HG03097 (cell line): ENCODE measurements around the gene DUSP16.
"Not testable (repeated sequence)": the region's sequence is repeated elsewhere in the genome, so short reads cannot be mapped to it uniquely, and the experiment has no call there.

ENCODE experiments used
- ATAC-seq: cut with Tn5 transposase; IDR thresholded peaks from one replicate; pipeline ENCODE4 v1.9.1; 2021; ENCODE audit not compliant: unreplicated experiment, low FRiP score

DUSP16 gene

DNA sequence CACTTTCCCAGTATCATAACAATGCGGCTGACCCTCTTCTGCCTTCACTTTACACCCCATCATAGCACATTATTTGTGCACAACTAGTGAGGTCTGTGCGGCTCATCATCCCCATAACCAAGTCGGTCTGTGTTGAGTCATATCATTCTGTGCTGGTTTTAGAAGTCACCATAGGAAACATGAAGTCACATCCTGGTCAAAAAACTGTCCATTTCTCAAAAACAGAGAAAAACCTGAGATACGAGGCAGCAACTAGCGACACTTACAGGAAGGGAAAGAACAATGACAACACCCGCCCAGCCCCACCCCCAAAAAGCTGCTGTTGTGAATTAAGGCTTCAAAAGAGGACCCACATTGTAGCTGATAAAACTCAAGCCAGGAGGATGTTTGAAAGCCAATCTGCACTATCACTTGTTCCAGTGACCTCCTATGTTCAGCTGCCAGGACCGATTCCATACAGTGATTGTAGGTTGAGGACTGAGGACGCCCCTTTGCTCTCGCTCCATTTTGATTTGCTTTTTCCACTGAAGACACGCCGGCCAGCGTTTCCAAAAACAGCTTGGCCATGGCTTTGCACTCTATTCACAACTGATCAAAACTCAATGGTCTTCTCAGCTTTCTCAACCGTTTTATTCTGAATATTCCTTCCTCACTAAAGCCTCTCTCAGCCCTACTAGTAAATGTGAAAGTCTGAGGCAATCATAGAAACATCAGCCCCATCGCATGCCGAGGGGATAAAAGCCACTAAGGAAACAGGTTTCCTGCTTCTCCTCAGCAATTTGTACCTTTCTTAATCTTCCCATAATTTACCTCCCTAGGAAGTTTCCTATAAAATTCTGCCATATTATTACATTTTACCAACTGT, 87.5 kb downstream of the DUSP16 start:
- ATAC-seq: peak; percentile 80

DNA sequence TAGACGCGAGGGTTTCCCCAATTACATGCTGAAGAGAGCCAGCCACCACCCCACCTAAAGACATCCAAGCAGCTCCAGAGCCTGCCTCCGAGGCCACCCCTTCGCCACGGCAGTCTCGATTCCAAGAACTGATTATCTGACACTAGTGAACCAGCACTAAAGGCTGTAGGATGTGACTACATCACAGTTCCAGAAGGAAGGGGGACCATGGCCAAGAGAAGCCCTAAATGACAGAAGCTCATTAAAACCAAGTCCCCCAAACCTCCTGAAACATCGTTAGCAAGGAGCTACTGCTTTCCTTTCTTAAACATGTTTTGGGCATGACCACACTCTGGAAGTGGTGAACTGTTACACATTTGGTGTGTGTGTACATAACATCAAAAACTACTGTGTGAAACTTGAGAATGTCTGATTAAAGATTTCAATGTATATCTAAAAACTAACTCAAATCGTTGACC, 88.2 kb downstream of the DUSP16 start:
- ATAC-seq: peak; percentile 13

DNA sequence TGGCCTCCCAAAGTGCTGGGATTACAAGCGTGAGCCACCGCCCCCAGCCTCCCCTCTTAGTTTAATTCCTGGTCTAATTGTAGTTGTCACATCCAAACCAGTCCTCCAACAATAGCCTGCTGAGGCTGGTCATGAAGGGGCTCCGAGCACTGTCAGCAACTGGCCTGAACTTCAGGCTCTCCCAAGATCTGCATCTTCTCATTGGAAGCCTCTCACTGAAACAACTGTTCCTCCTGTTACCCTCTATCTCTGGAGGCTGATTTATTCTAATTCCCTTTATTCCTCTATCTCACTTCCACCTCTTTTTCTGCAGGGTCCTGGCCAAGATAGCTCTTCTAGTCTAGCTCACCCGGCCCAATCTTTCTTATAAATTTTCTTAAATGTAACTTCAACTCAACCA, 89.4 kb downstream of the DUSP16 start:
- ATAC-seq: no peak

DNA sequence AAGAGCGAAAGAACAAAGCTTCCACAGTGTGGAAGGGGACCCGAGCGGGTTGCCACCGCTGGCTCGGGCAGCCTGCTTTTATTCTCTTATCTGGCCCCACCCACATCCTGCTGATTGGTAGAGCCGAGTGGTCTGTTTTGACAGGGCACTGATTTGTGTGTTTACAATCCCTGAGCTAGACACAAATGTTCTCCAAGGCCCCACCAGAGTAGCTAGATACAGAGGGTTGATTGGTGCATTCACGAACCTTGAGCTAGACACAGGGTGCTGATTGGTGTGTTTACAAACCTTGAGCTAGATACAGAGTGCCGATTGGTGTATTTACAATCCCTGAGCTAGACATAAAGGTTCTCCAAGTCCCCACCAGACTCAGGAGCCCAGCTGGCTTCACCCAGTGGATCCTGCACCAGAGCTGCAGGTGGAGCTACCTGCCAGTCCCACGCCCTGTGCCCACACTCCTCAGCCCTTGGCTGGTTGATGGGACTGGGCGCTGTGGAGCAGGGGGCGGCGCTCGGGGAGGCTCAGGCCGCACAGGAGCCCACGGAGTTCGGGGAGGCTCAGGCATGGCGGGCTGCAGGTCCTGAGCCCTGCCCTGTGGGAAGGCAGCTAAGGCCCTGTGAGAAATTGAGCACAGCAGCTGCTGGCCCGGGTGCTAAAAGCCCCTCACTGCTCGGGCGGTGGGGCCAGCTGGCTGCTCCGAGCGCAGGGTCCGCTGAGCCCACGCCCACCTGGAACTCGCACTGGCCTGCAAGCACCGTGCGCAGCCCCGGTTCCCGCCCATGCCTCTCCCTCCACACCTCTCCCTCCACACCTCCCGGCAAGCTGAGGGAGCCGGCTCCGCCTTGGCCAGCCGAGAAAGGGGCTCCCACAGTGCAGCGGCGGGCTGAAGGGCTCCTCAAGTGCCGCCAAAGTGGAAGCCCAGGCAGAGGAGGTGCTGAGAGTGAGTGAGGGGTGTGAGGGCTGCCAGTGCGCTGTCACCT, 90.4 kb downstream of the DUSP16 start:
- not testable (repeated sequence) for ATAC-seq

DNA sequence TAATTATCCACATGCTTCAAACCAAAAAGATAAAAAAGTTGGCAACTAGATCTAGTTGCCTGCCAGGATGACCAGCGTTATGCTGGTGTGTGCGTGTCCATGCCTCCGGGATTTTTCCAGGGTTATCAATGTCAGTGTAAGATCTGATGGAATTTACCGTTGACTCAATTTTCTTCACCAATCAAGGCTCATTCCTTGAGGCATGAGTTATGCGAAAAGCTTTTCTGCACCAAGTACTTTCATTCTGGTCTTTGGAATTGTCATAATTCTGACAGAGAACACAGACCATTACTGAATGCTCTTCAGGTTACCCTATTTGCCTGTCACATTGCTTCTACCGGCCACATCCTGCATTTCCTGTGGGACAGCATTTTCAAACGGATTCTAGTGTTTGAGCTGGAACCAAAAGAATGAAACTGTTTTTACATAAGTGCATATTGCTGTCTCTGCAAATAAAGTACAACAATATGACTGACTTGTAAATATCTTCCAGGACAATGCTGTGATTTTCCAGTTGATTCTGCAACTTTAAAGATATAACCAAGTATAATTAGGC, 91.8 kb downstream of the DUSP16 start:
- ATAC-seq: no peak

DNA sequence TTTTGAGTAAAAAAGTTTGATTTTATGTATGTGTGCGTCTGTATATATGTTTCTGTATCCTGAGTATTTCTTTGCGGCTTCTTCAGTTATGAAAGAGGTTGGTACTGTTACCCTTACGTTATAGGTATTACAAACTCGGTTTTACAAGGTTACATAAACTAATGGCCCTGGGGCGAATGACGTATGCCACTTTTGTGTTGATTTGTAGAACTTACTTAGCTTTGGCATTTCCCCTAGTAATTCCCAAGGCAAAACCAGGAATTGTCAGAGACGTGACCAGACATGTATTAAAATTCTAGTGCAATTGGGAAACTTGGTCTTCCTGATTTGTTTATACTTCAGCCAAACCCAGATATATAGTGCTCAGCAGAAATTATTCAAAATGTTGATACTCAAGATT, 93.3 kb downstream of the DUSP16 start:
- ATAC-seq: no peak

DNA sequence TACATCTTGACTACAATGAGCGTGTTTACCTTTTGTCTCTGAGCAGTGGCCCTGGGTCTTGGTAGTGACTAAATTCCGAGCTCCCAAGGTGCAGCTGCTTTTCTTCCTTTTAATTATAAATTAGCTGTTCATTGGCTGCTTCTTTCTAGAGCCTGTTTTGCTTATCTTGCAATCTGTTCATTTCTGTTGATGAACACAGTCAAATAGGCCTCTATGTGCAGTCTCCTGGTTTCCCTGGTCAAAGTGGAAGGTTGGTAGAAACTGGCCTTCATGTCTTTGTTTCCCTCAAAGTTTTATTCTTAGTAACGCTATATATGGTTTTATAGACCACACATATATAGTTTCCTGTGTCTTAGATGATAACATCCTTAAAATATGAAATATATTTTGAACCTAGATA, 94.1 kb downstream of the DUSP16 start:
- ATAC-seq: no peak

DNA sequence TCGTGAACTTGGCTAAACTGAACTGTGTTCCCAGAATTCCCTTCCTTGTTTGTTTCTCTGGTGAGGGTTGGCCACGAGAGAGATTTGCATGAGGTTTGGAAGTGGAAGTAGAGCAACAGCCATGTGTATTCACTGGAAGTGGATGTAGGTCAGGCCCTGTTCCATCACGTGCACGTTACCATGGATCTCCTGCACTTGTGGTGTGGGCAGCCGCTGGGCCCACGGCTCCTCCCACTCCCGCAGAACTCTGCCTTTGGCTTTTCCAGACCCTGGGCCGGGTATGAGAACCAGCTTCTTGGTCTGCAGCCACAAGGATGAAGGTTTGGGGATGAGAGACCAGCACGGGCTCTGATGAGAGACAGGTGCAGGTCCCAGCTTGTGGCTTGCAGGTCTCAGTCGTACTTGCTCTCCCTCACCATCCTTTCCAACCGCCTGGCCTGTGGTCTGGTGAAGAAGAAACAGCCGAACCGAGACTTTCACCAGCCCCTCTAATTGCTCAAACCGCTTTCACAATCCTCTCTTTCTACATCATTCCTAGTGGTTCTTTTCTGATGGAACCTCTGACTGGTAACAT, 94.9 kb downstream of the DUSP16 start:
- no peak for ATAC-seq

DNA sequence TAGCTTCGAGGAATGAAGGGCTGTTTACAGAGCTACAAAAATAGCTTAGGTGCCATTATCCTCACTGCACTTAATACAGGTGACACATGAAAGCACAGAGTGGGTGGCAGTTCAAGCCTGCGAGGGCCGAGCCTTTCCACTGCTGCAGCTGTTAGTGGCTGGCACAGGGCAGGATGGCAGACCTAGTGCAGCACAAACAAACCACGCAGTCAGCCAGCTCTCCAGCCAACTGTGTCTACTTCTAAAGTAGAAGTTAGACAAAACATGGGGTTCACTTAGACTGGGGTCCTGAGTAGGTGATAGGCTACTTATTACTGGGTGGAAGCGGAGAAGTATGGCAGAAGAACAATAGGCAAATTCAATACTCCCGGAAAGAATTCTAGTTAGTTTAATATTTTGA, 95.4 kb downstream of the DUSP16 start:
- ATAC-seq: no peak

DNA sequence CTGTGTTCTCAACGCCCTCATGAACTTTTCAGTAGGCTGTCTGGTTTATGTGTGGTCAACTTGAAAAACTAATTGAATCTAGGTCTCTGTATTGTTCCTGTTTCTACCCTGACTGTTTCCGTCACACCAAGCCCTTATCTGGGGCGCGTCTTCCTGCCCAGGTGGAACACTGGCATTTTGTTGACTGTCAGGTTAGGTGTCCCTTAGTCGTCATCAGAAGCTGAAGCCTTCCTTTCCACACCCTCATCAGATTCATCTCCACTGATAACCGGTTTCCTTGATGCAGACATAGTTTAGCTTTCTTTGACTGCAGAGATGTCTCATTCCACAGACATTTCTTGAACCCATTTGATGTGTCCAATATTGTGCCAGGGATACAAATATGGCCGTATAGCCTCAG, 96.5 kb downstream of the DUSP16 start:
- ATAC-seq: no peak

DNA sequence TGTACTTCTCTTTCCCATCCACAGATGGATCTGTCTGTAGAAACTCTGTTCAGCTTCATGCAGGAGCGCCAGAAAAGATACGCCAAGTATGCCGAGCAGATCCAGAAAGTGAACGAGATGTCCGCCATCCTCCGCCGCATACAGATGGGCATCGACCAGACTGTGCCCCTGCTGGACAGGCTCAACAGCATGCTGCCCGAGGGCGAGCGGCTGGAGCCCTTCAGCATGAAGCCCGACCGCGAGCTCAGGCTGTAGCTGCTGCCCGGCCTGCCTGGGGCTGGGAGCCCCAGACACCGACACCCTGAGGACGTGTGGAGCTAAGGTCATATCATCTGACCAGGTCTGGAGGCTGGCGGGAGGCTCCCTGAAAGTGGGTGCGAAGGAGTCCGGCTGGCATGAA, 97.1 kb downstream of the DUSP16 start:
- no peak for ATAC-seq

DNA sequence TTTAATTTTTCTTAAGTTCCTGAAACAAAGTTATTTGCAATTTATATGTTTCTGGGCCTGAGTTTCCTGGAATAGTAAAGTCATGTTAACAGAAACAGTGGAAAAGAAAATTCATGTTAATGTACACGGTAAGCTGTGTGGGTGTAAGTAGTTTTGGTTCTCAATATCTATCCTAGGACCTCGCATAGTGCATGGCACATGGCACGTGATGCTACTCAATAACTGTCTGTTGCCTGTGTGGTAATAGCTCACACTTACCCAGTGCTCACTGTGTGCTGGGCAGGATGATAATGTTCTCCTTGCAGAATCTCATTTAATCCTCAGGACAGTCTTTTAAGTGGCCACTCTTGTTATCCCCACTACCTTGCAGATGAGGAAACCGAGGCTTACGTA, 100.7 kb downstream of the DUSP16 start:
- no peak for ATAC-seq

DNA sequence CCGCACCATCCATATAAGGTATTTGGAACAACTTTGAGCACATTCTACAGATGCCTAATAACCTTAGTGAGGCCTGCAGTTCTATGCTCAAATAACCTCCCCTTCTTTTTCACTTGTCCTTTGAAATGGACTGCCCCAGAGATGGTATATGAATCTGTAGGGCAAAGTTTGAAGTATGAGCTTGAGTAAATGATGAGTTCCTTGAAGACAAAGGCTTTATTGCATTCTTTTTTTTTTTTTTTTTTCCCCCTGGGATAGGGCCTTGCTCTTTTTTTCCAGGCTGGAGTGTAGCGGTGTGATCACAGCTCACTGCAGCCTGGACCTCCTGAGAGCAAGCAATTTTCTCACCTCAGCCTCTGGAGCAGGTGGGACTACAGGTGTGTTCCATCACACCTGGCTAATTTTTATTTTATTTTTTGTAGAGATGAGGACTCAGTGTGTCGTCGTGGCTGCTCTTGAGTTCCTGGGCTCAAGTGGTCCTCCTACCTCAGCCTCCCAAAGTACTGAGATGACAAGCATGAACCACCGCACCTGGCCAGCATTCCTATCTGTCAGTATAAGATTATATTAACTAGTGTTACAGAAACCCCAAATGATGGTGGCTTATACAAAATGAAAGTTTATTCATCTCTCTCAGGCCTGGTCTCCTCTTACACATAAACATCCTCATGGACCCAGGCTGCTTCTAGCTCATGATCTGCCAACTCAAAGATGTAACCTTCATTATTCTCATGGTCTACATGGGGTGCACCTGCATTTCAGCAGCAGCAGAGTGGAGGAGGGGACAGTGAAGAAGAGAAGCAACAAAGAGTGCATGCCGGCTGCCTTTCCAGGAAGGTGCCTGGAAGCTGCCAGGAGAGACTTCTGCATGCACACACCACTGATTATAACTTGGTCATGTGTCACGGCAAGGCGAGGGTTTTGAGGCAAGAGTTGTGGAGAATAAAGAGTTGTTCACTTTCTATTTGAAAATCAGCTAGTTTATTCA, 101.4 kb downstream of the DUSP16 start:
- ATAC-seq: no peak

DNA sequence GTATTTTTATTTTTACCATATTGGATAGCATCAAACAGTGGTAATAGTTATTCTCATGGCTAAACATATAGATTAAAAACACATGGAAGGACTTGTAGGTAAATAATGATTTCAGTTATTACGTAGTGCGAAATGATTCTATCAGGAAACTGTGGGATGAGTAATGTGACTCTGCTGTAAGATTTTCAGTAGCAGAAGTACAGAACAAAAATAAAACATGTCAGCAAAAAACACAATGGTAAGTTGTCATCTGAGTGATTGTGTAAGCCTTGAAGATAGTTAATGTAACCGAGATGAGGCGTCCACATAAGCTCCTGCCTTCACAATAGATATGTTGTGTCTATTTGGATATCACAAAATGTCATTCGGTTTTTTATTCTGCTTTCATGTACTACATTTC, 106.0 kb downstream of the DUSP16 start:
- no peak for ATAC-seq

DNA sequence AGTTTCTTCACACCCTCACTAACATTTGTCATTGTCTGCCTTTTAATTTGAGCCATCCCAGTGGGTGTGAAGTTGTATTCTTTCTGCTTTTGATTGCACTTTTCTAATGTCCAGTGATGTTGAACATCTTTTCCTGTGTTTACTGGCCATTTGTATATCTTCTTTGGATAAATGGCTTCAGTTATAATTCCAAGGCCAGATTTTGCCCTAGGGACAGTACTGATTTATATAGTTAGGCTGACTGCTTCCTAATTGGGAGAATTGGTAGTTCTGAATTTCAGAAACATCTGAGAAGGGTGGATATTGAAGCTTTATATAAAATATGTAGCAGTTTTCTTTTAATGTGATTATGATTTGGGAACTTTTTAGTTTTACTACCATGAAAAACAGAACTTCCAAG, 108.3 kb downstream of the DUSP16 start:
- no peak for ATAC-seq

DNA sequence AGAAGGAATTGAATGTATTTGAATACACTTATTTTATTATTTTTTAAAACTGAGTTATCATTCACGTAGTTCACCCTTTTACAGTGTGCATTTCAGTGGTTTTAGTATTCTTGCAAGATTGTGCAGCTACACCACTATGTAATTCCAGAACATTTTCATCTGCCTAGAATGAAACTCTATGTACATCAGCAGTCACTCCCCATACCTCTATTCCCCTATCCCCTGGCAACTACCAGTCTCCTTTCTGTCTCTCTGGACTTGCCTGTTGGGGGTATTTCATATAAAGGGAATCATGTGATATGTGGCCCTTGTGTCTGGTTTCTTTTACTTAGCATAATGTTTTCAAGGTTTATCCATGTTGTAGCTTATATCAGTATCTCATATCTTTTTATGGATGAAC, 109.0 kb downstream of the DUSP16 start:
- ATAC-seq: no peak

DNA sequence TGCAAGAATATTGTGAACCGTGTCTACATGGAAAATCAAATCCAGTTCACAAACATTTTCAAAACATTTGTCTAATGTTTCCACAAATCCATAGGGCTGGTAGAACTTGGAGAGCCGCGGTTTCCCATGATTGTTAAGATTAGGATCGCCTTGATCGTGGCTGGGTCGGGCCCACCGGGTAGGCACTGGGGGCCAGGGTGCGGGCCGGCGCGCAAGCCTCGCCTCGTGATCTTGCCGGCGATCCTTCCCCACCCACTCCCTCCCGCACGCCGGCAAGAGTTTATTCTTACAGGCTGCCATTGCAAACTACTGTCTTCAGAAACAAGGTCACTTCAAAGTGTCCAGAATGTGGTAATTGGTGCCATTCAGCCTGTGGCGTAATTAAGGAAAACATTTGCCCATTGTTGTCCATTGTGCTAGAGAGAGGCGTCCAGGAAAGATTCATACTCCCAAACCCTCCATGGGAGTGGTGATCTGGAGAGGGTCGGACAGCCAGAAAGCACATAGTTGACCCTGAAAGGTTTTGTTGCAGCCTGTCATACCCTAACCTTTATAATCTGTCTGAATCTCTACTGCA, 110.2 kb downstream of the DUSP16 start:
- no peak for ATAC-seq

DNA sequence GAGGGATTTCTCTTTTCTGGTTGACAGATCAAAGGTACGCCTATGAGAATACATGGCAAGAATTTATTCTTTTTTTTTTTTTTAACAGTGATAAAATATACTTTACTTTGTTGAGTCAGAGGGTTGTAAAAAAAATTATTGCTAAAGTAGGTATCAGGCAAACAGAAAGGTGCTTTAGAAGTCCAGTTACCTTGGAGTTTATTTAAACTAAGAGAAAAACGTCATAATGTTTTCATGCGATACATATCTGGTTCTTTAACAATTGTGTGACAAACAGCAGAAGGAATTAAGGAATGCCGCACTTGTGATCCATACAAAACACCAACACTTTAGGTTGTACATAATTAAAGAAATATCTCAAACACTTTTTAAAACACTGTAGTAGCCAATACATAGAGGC, 111.6 kb downstream of the DUSP16 start:
- ATAC-seq: no peak

DNA sequence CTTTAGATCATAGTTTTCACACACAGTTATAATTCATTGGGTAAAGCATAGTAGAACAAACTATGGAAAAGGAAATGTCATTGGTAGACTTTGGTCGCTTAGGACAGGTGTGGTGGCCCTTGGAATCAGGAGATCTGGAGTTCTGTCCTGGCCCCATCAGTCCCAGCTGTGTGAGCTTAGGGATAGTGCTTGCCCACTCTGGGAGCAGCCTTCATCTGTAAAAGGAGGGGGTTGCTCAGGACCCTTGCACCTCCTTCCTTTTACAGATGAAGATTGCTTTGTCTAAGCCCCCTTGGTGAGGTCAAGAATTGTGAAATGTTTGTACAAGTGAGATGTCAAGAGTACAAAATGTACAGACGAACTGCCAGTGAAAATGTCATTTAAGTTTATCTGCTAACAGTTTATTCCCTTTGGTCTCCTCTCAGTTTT, 112.6 kb downstream of the DUSP16 start:
- no peak for ATAC-seq
